GM21367 (cell line): ENCODE data around the gene DEPDC4.
"Not testable (repeated sequence)": the region's sequence is repeated elsewhere in the genome, so short reads cannot be mapped to it uniquely, and the experiment has no call there.

ENCODE experiments used
- ATAC-seq: cut with Tn5 transposase; IDR thresholded peaks from one replicate; pipeline ENCODE4 v1.9.1; 2021; ENCODE audit not compliant: unreplicated experiment

DEPDC4 gene

GRCh38 chr12:100265107-100265506 lies 1.8 kb downstream of the DEPDC4 start:
- ATAC-seq, result not testable (repeated sequence)

- no peak for ATAC-seq
These were observed 3.7 kb downstream of the DEPDC4 start for GRCh38 chr12:100263131-100263530.

DNA sequence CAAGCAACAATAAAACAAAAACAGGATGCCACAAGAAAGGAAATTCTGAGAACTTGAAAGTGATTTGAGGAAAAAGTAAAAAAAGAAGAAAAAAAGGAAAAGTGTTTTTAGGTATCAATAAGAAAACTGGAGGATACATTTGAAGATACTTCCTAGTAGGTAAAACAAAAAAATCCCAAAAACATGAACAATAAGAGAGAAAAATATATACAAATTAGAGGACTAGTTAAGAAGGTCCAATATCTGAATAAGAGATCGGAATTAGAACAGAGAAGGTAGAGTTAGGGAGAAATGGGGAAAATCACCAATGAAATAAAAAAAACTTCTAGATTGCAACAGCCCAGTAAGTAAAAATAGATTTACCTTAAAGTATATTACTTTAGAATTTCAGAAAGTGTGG lies 8.8 kb downstream of the DEPDC4 start:
- ATAC-seq, result no peak

DNA sequence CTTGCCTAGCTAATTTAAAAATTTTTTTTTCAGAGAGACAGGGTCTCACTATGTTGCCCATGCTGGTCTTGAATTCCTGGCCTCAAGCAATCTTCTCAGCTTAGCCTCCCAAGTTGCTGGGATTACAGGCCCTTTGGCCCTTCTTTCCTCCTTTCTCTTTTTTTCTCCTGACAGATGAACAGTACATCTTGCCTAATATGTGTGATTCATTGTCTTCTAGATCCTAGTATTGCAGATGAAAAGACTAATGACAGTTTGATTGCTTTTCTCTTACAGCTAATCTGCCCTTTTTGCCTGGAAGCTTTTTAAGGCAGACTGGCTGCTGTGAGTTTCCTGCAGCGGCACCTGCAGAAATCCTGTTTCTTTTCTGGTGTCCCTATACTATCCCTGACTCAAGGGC lies 12.0 kb downstream of the DEPDC4 start:
- ATAC-seq, result no peak

DNA sequence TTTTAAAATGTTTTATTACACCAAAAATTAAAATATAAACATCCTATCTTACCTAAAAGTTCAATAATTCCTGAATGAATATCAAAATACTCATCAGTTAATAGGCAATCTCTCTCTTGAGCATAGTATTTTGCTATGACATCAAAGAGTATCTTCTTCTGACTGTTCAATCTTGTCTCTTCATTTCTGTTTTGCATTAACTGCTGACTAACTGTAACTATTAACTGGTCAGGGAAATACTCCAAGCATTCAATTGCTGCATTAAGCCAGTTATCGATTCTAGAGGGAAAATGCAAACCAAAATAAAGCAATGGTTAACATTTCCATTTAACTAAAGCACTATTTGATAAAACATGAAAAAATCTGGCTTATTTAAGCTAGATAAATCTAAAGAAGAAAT lies 13.4 kb downstream of the DEPDC4 start:
- no peak for ATAC-seq

DNA sequence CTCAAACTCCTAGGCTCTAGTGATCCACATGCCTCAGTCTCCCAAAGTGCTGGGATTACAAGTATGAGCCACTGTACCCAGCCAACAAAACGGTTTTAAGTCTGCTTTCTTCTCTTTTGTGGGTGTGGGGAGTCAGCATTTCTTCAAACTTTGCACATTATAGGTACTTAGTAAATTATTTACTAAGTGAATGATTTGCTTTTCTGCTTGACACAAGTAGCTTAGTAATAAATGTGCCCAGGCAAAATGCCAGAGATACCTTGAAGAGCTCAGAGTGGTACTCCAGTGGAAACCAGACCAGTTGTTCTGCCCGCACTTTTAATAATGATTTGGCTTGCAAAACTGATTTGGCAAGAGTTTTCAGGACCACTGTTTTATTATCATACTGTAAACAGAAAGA lies 15.0 kb downstream of the DEPDC4 start:
- ATAC-seq, result no peak

DNA sequence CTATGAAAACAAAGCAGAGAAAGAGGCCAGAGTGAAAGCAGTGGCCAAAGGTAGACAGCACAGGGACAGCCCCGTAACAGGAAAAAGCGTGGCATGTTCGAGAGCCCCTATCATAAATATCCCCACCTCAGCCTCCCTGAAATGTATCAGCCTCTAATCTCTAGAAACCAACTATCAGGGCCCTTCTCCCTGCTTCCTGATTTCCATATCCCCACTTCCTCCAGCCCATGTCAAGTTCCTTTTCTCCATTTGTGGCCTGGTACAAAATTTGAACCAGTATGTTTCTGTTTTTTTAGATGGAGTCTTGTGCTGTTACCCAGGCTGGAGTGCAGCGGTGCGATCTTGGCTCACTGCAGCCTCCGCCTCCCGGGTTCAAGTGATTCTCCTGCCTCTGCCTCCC lies 16.9 kb downstream of the DEPDC4 start:
- ATAC-seq, result no peak

DNA sequence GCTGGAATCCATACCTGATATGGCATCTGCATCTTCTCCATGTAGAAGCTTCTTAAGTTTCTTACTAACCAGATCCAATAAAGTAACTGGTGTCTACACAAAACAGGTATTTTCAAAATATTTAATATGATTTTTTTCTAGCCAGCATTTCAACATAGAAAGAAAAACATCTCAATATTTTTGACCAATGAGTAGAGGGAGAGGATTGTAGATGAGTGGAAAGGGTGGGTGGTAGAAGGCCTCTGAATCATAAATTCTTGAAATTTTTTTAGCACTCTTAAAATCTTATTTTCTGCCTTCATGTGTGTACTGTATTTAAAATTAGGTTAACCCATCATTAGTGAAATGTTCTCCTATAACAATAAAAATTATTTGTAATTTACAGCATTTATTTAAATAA lies 18.0 kb downstream of the DEPDC4 start:
- no peak for ATAC-seq

GRCh38 chr12:100247765-100248164 lies 19.1 kb downstream of the DEPDC4 start:
- ATAC-seq, result no peak

GRCh38 chr12:100243137-100243536 lies 23.7 kb downstream of the DEPDC4 start:
- ATAC-seq, result no peak

DNA sequence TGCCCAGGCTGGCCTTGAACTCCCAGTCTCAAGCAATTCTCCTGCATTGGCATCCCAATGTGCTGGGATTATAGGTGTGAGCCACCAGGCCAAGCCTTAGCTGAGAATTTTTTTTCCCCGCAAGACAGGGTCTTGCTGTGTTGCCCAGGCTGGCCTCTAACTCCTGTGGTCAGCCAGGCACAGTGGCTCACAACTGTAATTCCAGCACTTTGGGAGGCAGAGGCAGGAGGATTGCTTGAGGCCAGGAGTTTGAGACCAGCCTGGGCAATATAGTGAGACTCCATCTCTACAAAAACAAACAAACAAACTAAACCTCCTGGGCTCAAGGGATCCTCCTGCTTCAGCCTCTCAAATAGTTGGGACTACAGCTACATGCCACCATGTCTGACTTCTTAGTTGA lies 27.3 kb downstream of the DEPDC4 start:
- ATAC-seq, result no peak

GRCh38 chr12:100238801-100239200 lies 28.1 kb downstream of the DEPDC4 start:
- ATAC-seq, result no peak

DNA sequence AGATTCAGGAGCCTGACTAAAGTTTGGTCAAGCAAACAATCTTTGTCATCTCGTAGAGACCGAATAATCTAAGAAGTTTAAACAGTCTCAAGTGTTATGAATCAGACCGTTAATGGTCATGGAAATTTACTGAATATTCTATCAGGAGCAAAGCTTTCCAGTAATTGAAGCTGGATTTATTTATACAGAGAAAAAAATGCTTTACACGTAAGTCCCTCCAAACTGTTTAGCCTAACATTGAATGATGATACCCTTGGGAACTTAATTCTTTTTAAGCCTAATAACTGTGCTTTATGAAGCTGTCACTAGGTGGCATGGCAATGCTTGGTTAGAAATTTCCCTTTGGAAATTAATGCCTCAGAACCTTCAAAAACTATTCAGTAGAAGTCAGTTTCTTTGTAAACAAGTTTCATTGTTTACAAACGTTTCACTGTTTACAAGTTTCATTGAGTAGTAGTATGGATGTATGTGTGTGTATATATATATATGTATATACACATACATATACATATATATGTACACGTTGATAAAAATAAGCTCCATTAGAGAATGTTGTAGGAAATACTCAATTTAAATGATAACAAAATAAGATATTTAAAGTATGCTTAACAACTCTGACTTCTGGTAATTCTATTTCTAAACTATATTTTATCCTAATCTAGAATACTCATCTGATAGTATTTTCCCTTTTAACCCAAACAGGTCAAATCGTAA lies 32.1 kb downstream of the DEPDC4 start:
- peak; percentile 74 for ATAC-seq

DNA sequence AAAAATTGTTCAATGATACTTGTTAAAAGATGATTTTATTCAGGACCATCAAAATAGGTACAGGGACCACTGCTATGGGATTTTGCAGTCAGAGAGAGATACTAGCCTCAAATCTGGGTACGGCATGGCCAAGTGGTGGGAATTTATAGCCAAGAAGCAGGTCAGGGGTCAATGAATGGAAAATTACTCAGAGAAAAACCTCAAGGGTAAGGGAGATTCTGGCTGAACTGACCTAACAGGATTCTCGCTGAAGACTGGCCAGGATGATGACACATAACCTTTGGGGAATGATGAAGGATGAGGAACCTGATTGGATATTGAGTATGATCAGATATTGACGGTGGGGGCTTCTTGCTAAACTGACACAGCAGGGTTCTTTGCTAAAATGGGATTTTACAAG lies 32.7 kb downstream of the DEPDC4 start:
- ATAC-seq, result no peak

GRCh38 chr12:100231873-100232272 lies 35.0 kb downstream of the DEPDC4 start:
- ATAC-seq, result not testable (repeated sequence)

DNA sequence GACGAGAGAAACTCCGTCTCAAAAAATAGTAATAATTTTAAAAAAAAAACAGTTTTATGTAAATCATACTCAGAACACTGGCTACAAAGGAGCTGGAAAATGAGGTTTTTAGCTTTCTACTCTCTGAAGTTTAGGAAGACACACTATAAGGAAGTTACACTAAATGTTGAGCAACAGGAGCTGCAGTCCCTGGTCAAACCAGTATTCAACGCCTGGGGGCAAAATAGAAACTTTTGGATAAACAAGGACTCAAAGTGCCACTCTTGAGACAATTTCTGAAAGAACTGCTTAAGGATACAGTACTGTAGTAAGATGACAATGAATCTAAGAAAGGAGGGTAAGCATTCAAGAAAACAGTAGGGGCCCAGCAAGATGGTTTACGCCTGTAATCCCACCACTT lies 37.0 kb downstream of the DEPDC4 start:
- ATAC-seq, result no peak

GRCh38 chr12:100229036-100229635 lies 37.7 kb downstream of the DEPDC4 start:
- no peak for ATAC-seq

DNA sequence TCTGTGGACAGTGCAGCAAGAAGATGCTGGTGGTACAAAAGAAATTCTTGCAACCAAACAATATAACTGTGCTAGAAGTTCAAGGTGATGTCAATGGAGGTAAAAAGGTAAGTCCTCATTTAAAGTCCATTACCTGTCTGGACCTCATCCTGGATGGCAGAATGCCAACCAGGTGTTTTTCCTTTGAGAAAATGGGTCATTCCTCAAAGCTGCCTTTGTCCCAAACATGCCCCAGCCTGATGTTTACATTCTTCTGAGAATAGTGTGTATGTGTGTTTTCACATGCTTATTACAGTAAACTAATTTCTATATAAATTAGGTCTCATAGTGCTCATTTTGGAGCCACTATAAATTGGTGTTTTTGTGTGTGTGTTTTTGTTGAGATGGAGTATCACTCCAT lies 41.4 kb downstream of the DEPDC4 start:
- ATAC-seq, result no peak

- ATAC-seq, result not testable (repeated sequence)
These were observed 44.7 kb downstream of the DEPDC4 start for GRCh38 chr12:100222173-100222572.

DNA sequence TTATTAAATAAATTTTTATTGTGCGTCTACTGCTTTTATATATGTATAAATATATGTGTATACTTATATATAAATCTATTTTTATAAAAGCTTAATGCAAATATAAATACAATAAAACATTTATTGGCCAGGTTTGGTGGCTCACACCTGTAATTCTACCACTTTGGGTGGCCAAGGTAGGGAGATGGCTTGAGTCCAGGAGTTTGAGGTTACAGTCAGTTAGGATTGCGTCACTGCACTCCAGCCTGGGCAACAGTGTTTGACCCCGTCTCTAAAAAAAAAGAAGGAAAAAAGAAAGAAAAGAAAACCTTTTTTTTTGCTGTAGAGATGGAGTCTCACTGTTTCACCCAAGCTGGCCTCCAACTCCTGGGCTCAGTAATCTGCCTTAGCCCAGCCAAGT lies 45.4 kb downstream of the DEPDC4 start:
- no peak for ATAC-seq

DNA sequence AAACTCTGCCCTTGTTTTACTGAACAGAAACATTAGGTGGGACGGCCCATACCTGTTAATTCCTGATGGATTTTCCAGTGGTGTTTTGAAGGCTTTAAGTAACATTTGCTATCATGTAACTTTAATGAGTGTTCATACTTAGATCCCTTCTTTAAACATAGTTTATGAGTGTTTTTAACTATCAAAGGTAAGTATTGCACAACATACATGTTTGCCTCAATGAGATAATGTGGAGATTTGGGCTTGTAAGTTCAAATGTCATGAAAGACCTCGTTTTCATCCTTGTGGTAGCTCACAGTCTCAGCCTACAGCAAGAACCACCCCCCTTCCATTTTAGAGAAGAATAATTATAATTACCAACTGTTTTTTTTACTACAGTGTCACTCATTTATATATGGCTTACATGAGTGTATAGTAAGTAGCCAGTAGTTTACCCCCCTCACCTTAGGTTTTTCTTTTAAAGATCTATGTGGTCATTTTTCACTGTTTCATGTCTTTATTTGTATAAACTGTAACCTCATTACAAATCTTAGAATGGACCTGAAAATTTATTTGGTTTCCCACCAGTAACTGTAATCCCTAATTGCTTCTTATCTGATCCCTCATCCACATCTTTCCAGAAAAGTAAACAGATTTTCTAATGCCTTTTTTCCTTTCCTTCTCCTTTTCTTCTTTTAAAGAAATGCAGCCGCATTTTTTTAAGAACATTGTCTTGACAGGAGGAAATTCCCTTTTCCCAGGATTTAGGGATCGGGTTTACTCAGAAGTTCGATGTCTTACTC lies 47.4 kb downstream of the DEPDC4 start:
- ATAC-seq, result no peak

GRCh38 chr12:100216337-100216736 lies 50.5 kb downstream of the DEPDC4 start:
- no peak for ATAC-seq
